HG03432 (cell line): ENCODE measurements around the gene LAGE3.

Experiments used
- ATAC-seq: cut with Tn5 transposase; IDR thresholded peaks from one replicate; pipeline ENCODE4 v1.9.1; 2021; ENCODE audit warnings: mild to moderate bottlenecking, moderate library complexity; ENCODE audit not compliant: unreplicated experiment

Gene LAGE3, protein sequence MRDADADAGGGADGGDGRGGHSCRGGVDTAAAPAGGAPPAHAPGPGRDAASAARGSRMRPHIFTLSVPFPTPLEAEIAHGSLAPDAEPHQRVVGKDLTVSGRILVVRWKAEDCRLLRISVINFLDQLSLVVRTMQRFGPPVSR

DNA sequence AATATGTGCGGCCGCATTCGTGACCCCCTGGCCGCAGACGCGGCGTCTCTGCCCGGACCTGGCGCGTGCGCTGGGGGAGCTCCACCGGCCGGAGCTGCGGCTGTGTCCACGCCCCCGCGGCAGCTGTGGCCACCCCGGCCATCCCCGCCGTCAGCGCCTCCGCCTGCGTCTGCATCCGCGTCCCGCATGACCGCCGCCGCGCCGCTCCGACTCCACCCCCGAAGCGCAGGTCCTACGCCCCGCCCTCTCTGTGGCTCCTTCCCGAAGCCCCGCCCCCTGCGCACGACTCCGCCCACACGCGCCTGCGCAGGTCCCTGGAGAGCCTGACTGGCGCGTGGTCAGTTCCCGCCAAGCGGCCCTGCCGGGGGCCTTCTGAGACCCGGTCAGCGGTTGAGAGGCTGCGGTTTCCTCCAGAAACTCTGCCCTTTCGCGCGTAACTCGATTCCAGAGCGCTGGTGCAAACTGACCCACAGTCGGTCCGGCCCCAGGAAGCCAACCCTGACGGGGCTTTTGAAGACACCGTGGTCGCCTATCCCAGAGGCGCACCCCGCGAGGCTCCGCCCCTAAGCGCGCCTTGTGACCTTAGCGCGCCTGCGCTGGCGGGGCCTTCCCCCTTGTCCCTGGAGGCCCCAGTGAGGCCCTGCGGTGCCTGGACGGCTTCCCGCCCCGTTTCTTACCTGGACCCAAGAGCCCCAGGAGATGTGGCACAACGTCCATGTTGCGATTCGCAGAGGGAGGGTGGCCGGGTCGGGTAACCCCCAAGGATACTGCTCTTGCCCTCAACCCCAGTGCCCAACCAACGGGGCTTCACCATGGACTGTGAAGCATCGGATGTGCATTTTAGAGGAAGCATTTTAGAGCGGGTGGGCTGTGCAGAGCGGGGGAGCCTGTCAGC, at the start of gene LAGE3:
LAGE3 (minus strand) TSS at position 554 of the 895 bp plus-strand sequence; CDS start at position 188, 366 bp downstream.
- peak; percentile 90 for ATAC-seq

DNA sequence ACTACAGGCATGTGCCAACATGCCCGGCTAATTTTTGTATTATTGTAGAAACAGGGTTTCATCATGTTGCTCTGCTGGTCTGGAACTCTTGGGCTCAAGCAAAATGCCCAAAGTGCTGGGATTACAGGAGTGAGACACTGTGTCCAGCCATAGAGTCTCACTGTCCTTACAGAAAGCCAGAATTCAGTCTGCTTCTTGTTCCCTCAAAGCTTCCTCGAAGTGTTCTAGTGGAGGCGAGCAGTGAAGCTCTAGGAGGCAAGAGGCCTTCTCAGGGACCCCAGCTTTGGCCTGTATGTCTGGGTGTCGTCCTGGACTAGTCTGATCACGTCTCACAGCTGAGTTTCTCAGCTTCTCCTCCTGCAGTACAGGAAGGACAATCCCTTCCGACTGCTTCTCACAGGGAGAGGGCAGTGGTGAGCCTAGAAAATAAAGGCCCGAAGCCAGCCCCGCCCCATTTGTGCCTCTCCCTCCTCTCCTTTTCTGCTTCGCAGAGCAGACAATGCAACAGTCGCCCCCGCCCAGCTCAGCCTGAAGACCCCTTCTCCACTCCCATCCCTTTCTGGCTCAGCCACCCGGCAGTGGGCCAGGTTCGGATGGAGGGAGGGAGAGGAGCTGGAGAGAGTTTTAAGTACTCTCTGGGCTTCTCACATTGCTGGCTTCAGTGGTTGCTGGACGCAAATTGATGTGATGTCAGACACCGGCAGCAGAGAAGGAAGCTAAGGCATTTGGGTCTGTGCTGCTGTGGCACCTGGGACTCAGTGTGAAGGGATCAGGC, 48.0 kb upstream of the LAGE3 start:
- peak; percentile 72 for ATAC-seq

DNA sequence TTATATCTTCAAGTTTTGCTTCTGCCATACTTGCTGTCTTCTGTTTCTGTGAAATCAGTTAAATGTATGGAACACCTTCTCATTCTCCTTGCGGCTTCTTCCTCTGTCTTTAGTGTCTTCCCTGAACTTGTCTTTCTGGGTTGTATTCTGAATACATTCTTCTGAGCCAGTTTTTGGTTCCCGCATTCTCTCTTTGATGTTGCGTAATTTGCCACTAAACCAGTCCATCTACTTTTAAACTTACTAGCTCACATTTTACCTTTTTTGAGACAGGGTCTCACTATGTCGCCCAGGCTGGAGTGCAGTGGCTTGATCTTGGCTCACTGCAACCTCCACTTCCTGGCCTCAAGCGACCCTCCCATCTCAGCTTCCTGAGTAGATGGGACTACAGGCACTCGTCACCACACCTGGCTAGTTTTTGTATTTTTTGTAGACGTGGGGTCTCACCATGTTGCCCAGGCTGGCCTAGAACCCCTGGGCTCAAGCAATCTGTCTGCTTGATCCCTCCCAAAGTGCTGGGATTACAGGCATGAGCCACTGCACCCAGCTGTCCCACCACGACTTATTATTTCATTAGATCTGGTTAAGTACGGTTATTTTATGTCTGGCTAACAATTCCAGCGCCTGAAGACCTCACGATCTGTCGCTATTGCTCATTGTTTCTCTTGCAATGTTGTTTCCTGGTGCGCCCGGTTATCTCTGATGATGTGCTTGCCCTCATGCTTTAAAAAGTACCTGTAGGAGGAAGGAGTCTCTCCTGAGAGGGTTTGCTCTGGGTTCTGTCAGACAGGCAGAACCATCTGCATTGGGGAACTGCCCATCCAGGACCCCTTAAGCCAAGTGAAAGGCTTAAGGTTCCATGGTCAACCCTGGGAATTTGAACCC, 46.8 kb upstream of the LAGE3 start:
- ATAC-seq = no peak

DNA sequence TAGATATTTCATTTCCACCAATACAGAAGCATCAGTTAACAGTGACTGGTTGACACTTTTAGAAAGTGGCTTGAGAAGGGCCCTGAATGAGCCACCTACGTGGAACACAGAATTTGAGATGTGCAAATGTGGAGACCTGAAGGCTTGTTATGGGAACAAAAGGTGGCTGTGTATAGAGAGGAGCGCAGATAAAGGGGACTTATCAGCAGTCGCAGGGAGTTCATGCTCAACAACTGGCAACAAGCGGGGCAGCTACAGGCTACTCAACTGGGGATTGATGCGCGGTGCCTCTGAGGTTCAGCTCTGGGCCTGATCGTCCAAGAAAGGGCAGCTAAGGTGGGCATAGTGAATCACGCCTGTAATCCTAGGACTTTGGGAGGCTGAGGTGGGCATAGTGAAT, 40.3 kb upstream of the LAGE3 start:
- no peak for ATAC-seq

DNA sequence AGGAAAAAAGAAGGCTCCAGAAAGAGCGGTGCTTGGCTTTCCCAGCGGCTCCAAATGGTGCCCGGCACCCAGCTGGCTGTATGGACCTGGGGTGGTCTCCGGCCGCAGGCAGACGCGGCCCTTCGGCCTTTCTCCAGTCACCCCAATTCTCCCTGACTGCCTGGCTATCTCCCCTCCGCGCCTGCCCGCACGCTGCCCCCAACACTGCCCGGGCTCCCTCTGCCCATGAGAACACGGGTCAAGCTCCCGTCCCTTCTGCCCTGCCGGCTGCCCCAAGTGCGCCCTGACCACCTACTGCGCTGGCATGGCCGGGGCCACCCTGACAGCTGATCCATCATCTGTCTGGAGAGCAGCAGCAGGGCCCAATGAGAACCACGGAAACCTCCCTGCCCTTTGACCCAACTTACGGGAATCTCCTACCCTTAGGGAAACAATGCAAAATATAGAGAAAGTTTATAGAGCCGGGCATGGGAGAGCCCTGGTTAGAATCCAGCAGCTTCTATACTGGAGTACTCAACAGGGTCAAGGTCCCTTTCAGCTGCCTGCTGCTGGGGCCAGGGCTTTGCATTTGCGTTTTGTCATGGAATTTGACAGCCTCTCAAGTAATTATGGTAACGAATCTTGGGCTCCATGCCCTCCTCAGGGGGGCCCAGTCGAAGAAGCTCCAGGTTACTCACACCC, 38.2 kb upstream of the LAGE3 start:
- no peak for ATAC-seq

DNA sequence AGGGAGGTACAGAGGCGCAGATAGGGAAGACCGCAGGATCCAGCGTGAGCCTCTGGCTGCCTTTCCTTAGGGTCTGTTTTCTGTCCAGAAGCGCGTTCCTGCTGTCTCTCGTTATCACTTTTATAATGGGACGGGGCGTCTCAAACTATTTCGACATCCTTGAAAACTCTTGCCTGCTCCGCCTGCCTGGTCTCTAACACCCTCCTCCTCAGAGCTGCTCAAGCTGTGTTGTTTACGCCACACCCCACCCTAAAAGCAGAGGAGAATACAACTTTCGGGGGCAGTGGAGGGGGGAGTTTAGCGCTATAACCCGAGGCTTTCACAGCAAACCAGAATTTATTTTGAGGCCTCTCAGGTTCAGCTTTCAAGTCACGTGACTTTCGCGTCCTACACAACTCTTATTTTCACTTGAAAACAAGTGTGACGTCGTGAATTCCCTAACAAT, 37.6 kb upstream of the LAGE3 start:
- no peak for ATAC-seq

DNA sequence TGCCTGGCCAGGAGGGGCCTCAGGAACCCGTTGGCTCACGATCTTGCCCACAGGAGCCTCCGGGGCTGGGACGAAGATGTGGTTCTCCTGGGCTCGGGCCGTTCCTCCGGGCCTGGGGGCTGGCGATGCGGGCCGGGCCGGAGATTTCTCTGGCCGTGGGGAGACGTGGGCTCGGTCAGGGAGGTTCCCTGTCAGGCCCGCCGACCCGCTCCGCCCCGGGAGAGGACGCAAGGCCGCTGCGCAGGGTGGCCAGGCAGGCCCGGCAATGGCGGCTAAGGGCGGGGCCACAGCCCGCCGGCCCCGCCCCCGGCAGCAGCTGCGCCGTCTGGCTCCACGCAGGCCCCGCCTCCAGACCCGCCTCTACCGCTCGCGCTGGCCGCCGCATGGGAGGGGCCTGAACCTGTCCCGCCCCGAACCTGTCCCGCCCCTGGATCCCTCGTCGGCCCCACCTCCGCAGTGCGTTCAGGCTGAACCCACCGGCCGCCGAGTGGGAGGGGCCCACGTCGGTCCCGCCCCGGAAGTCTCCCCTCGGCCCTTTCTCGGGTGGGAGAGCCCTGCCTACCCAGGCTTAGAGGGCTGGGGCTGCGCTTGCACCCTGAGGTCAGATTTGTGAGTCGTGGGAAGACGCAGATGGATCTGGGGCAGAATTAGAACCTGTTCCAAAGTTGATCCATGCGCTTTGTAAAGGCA, 37.0 kb upstream of the LAGE3 start, which contains the start of gene FAM3A:
FAM3A (minus strand) TSS at position 267 of the 690 bp plus-strand sequence. CDS start 460 bp downstream, outside the sequence.
- ATAC-seq = peak; percentile 92

DNA sequence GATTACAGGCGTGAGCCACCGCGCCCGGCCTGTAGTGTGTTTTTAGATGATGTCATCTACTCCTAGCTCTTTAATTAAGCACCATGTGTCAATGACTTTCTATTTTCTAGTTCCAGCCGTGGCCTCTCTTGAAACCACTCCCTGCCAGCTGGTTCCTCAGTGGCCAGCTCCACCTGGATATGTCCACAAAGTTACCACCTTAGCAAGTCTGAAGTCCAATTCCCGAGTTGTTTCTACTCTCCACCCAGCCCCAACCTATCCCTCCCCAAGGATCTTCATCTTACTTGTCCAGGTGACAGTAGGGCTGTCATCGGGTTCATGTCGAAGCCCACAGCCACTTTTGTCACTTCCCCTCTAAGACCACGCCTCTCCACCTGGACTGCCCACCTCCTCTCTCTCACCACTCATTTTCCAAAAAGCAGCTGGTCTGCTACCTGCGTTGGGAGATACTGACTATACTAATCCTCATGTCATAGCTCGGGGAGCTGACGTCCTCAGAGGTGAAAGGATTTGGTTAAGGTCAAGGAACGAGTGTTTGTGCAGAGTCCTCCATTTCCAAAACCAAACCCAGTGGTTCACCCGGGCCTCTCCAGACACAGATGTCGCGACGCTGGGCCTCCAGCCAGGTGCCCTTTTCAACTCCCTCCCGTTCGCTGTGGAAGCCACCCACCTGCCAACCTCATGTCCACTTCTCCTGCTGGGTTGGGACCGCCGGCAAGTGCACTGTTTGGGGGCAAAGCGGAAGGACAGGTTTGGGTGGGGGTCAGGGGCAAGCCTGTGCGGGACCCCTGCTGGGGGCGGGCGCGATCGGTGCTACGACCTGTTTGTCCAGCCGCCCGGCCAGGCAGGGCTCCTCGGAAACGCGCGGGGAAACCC, 36.2 kb upstream of the LAGE3 start:
- ATAC-seq = peak; percentile 5

DNA sequence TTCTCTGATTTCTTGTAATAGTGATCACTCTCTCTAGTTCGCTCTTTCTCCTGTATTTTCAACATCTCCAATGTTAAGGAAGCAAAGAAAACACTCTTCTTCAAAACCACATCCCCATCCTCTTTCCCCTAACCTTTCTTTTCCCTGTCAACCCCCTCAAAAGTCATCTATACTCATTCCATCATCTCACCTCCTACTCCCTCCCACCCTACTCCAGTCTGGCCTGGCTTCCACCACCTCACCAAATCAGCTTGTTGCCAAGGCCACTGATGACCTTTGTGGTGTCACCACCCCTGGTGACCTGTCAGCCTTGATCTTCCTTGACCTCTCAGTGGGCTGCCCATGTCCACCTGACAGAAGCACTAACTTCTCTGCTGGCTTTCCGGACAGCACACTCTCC, 34.6 kb upstream of the LAGE3 start:
- ATAC-seq = no peak

DNA sequence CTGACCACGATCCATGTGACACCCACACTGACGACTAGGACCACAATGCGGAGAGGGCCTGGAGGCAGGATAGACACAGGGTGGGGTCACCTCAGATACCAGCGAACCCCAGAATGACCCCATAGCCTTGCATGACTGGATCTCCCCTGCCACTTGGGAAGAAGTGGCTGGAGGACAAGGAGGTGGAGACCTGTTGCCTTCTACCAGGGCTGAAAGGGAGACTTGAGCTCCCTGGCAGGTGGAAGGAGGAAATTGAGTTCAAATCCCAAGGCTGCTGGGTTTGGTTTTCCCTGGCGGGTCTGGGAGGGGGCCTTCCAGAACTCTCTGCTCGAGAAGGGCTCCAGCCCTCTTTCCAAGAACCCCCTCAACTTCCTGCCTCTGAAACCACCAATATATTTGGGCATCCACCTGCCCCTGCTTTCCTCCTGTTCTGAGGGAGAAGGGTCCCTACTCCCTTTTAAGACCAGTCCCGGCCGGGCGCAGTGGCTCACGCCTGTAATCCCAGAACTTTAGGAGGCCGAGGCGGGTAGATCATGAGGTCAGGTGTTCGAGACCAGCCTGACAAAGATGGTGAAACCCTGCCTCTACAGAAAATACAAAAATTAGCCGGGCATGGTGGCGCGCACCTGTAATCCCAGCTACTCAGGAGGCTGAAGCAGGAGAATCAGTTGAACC, 33.9 kb upstream of the LAGE3 start:
- ATAC-seq = no peak

DNA sequence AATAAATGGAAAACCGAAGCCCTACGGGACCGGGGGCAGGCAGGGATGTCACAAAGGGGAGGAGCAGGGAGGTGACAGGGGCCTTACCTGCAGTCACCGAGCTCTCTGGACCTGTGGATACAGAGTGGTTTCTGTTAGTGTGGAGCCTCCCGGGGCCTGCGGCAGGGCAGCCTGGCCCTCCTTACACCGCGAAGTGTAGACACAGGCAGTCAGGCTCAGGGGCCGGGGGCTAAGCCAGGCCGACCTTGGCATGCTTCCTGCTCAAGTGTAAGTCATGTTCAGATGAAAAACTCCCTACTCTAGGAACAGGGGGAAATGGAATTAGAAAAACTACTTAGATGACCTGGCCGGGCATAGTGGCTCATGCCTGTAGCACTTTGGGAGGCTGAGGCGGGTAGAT, 32.7 kb upstream of the LAGE3 start:
- no peak for ATAC-seq

DNA sequence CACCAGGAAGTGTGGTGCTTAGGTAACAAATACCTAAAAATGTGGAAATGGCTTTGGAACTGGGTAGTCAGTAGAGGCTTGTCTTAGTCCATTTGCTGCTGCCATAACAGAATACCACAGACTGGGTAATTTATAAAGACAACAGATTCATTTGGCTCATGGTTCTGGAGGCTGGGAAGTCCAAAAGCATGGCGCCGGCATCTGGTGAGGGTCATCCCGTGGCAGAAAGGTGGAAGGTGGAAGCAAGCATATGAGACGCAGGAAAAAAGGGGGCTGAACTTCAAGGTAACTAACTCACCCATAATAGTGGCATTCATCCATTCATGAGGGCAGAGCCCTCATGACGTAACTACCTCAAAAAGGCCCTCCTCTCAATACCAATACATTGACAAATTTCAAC, 30.4 kb upstream of the LAGE3 start:
- ATAC-seq = no peak

DNA sequence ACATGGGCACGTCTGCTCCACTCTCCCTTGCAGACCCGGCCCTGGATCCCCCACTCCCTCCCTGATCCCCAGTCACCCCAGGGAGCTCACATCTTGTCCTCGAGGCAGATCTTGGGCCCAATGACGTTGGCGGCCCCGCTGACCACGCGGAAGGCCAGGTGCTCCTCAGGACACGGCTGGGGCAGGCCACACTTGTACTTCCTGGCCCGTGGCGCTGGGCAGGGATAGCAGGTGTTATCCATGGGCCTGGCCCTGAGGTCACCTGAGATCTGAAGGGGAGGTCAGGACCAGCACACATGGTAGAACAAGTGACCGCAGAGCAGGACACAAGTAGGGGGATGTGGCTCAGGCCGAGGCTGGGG, 29.3 kb upstream of the LAGE3 start:
- no peak for ATAC-seq

DNA sequence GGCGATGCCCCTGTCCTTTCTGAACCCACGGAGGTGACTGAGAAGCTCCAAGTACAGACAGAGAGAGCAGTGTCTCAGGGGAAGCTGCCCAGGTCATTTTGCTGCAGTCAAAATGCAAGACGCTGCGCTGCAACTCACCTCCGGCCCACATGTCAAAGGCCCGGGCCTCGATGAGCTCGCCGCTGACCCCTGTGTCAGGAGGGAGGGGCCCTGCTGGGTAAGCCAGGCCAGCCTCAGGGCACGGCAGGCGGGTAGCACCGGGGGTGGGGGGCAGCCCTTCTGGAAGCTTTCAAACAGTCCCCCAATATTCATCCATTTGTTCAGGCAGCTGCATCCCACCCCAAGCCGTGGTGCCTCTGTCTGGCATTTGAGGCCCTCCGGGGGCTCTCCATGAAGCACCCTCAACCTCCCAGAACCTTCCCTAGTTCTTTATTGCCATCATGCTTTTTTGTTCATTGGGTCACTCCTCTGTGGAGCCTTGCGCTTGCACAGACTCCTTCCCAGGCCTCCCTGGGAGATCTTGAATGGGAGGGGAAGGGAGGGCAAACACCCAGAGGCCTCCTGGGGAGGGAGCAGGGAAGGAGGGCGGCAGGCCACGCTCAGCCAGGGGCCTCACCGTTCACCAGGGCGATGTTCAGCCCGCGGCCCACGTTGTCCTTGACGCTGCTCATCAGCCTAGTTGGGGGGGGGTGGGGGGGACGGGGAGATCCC, 28.7 kb upstream of the LAGE3 start:
- no peak for ATAC-seq

DNA sequence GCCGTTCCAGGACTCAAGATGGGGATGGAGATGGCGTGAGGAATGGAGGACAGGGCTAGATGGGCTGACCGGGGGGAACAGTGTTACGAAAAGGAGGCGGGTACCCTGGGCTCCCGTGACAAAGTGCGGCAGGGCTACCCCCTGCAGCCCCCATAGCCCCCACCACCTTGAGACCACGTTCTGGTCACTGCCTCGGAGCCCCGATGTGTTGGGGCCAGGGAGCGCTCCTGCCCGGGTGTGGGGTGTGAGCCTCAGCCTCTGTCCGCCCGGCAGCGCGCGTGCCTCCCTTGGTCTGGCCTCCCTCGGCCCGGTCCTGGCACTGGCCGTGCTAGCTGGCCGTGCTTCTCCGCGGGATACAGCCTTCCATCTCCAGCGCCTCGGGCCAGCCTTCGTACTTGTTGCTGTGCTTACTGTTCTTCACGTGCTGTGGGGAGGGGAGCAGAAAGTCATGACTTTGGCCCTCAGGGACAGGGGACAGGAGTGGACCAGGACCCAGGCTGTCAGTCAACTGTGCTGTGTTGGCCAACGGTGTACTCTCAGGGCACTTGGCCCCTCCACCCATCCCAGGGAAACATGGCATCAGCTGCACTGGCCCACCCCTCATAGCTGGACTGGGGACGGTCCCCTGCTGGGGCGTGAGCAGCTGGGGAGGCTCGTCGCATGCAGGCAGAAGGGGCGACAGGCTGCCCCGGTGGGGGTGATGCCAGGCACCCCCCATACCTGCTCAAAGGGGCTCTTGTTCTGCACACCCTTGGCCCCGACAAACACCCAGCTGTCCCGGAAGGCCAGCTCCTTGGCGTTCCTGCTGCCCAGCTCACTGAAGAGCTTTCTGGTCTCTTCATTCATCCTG, 27.6 kb upstream of the LAGE3 start:
- ATAC-seq = no peak

DNA sequence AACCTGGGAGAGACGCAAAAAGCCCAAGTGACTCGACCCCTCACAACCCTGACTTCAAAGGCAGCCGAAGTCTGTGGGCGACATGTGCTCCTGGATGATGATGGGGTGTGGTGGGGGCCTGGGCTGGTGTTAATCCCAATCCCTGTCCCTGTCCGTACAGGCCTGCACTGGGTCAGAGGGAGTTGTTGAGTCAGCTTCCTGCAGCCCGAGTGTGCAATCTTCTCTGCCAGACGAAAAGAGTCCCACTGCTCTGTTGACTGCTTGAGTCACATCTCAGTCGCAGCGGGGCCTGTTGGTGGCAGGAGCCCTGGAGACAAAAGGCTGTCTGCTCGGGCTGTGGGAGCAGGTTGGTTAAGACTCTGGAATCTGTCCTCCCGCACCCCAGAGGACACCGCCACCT, 26.7 kb upstream of the LAGE3 start:
- no peak for ATAC-seq
